GM21723 (cell line): ENCODE data around the gene TRAF3.
A peak's percentile ranks its signal among the peaks of the same experiment; 100 is the strongest.
"Not testable (repeated sequence)": the region's sequence is repeated elsewhere in the genome, so short reads cannot be mapped to it uniquely, and the experiment has no call there.

Experiments
- ATAC-seq: cut with Tn5 transposase; IDR thresholded peaks from one replicate; pipeline ENCODE4 v1.9.1; 2021; ENCODE audit warnings: mild to moderate bottlenecking, moderate library complexity; ENCODE audit not compliant: unreplicated experiment

The TRAF3 gene

DNA sequence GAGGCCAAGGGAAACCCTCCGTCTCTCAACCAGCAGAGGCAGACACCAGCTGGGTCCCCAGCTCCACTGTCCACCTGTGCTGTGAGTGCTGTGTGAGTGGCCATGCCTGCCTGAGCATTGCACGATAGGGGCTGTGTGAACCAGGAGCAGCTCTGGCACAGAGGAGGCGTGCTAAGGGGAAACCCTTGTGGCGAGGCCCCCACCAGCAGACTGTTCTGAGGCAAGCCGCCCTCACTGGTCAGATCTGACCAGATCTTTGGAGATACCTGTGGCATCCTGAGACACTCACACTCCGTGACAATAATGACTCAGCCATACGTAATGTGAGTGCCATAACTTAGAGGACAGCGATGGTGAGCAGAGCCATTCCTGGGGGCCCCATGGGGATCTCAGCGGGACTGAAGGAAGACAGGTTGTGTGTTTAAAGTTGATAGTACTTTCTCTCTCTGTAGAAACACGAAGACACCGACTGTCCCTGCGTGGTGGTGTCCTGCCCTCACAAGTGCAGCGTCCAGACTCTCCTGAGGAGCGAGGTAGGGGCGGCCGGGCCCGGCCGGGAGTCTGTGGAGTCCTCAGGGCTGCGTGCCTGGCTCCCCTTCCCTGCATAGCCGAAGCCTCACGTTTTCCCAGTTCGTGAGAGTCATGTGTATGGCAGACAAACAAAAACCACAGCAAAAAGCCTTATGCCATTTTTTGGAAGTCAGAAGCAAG, 108.6 kb downstream of the TRAF3 start:
- ATAC-seq: no peak

DNA sequence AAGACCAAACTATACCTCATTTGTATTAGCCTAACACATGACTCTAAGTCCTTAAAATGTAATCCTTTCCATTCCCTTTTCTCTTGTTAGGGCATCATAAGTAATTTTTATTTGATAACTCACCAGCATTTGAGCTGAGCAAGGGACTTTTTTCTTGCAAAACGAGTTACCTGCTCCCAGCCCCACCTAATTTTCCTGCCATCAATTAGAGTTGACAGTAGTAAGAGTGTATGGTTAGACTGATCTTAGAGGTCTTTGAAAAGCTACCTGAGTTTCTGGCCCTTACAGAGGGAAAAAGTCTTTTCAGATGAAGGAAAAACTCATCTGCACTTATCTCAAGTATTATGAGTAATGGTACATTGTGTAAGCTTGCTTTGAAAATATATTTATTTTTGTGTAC, 111.5 kb downstream of the TRAF3 start:
- ATAC-seq: no peak

DNA sequence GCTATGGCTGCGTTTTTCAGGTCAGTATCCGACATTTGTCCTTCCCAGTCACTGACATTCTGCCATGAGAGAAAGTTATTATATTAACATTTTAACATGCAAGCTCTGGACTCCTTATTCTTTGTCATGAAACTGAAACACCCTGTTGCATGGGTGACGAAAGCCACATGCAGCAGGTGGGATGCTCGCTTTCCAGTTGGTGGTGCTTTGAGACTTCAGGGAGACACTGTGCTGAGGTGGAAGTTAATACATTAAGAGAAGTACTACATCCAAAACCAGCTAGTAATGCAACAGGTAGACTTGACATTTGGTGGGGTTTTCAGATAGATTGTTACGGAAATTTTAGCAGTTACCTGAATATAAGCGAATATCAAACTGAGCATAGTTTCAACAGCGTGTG, 112.4 kb downstream of the TRAF3 start:
- ATAC-seq: no peak

DNA sequence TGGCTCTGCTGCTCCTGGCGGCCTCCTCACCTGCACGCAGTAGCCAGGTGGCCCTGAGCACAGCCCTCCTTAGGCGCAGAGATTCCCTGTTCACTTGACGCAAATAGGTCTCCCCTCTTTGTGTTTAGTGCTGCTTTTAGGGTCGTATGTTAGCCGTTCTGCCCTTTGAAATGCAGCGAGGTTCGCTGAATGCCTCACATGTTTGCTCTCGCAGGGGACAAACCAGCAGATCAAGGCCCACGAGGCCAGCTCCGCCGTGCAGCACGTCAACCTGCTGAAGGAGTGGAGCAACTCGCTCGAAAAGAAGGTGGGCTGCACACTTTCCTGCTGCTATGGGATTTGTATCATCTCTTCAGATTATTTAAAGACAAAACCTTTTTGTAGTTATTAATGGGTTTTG, 113.9 kb downstream of the TRAF3 start:
- no peak for ATAC-seq

DNA sequence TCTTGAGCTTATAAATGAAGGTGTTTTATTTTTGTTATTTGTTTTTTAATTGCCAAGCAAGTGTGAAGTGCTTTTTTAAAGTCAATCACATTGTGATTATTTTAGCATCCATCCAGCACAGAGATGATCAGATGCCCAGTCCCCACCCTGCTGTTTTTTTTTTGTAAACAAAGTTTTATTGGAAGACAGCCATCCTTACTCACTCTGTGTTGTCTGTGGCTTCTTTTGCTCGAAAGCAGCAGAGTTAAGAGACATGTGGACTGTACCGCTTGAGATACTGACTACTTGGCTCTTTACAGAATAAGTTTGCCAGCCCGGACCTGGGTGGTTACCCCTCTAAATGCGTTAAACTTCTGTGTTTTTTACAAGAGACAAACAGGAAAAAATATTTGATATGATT, 114.3 kb downstream of the TRAF3 start:
- ATAC-seq: no peak

DNA sequence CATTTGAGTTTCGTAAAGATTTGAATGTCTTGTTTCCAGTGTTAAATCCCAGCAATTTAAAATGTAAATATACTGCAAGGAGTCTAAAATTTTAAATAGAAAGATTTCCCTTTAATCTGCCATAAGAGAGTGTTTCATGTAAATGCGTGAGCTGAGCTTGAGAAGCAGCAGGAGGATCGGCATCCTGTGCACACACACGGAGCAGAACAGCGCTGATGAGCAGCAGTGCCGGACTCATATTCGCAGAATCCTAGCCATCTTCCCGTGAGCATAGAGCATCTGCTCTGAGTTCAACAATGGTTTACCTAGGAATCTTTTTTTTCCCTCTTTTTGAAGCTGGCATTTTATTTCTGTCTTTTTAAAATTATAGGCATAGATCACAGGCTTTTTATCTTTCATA, 115.4 kb downstream of the TRAF3 start:
- ATAC-seq: no peak

DNA sequence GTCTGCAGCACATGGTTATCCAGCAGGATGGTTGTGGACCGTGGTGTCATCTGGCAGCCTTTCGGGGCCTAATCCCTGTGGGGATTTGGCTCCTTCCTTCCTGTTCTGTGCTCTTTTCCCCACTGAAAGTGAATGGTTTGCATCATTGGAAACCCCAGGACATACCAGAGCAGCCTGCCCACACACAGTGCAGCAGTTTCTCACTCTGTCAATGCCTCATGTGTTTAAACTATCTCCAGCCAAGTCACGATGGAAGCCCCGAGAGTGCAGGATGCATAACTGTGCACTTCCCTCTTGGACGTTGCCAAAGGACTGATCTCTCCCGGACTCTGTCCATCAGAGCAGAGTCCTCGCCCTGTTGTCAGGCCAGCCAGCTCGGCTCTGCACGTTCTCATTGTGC, 116.2 kb downstream of the TRAF3 start:
- no peak for ATAC-seq

DNA sequence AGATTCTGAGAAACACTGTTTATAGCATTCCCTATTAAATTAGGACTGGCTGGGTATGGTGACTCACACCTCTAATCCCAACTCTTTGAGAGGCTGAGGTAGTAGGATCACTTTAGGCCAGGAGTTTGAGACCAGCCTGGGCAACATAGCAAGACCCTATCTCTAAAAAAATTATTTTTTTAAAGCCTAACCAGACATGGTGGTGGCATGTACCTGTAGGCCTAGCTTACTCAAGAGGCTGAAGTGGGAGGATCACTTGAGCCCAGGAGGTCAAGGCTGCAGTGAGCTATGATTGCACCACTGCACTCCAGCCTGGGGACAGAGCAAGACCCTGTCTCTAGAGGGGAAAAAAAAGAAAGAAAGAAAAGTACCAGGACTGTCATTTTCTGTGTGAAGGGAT, 119.5 kb downstream of the TRAF3 start:
- ATAC-seq: not testable (repeated sequence)

DNA sequence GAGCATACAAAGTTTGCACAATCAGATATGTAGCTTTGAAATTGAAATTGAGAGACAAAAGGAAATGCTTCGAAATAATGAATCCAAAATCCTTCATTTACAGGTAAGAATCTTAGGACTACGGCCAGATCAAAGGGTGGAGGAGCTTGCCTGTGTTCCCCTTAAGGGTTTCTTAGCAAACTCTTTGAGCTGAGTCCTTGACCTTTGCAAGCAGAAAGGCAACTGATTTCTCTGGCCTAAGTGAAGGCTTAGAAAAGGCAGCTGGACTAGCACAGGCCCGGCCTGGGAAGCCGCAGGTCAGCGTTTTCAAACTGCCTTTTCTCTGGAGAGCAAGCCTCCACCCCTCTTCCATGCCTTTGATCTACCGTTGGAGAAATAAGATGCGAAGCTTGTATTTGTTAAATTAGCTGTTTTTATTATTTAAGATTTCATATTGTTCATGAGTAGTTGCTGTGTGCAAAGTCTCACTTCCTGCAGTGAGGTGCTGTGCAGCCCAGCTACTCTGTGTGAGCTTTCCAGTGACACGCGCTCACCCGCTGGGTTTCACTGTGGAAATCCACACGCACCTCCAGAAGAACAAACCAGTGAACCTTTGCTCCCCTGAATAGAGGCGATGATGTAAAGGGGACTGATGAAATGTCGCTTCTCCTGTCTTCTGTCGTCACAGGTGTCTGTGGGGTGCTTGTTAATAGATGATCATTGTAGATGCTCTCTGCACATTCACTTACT, 120.2 kb downstream of the TRAF3 start:
- ATAC-seq: no peak

DNA sequence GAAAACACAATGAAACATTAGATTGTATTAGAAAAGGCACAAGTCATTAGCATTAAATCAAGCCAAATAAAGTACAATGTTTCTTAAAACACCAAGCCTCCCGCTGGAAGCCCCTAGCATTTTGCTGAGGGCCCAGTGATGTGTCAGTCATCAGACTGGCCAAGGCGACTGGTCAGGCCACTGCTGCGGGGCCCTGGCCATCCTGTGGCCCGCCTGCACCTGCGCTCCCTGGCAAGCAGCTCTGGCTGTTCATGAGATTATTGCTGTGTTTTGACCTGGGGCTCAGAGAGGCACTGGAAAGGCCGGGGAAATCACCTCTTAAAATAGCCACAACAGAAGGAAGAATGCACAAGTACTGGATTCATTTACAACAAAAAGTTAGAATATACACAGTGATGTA, 121.0 kb downstream of the TRAF3 start:
- ATAC-seq: no peak

DNA sequence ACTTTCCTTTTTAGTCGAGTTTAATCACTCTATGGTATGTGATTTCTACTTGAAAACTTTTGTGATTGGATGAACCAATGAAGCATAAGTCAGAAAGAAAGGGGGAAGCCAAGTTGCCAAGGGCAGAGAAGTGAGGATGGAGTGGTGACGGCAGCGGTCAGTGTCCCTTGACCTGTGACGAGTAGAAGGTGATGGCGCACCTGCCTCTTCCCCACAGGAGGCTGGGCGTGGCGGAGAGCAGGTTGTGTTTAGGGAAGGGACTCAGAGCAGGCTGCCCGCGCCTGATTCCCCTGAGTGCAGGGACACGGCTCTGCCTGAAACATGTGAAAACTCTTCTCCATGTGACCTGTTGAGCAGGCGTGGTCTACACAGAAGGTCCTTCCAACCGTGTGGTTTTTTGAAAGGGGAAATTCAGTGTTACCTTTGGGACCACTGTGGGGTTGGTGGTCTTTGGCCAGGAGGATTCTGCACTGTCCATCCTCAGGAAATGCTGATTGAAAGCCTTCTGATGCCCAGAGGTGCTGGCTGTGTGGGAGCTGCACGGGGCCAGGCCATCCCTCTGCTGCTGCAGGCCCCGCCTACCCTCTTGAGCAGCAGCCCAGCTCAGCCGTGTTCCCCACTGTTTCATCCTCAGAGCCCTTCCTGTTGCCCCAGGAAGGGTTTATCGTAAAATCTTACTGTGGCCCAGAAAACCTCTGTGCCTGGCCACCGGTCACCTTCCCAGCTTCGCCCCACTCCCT, 121.7 kb downstream of the TRAF3 start:
- no peak for ATAC-seq

DNA sequence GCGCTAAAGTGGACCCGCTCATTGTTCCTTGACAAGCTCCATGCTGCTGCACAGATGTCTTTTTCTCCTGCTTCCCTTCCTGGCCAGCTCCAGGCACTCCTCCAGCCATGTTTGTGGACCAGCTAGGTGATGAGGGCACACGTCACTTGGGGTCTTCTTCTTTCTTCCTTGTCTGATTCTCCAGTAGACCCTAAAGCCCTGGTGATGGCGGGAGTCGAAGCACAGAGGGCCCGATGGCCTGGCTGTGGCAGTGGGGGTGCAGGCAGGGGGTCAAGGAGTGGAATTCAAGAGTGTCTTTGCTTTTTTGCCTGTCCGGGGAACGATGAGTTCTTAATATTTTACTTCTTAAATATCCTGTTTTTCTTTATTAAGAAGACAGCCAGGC, 122.3 kb downstream of the TRAF3 start:
- ATAC-seq: no peak

DNA sequence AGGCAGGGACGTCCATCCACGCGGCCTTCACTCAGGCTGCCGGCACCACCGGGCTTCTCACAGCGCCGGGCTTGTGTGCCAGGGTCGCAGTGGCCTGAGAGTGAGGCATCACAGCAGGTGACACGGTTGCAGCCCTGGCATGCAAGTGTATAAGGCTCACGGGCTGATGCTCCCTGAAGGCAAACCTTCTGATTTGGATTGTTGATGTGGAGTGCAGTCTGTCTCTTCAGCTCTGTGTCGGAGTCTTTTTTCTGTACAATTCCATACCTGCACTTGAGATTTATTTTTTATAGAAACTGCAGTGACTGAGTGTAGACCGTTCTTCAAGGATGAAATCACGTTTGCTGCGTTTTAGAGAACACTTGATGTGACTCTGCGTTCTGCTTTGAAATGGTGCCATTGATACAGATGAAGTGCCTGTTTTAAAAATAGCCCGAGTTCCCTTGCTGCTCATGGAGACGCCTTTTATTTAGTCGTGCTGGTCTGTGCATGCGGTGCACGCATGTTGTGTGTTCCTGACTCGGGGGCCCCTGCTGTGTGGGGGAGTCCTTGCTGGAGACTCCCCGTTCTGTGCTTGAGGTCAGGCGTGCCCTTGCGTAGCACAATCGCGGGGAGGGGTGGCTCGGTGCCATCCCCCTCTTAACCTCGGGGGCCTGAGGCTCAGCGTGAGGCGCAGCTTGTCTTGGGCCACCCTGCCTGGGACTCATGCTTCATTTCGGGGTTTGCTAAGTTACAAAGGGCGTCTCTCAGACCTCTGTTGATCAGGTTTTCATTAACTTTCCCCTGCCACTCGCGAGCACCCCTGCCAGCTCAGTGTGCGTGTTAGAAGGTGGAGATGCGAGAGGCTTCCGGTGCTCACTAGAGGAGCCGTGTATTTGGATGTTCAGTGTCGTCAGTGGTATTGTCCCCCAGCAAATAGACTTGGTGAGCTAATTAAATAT, 123.7 kb downstream of the TRAF3 start:
- ATAC-seq: peak; percentile 57

DNA sequence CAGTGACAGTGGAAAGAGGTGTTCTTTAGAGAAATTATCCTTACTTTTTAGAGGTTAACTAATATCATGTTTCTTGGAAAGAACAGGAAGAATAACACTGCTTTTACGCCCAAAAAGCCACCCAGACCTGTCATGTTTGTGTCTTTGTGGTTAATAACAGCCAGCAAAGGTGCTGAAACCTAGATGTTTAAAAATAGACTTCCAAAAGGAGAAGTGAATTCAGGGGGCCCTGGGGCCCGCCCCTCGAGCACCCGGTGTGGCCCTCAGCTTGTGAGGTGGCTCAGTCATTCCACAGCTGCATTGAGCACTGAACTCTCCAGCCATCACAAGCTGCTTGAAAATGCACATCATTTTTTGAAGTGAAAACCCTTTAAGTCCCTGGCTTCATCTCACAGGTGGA, 124.4 kb downstream of the TRAF3 start:
- peak; percentile 76 for ATAC-seq

DNA sequence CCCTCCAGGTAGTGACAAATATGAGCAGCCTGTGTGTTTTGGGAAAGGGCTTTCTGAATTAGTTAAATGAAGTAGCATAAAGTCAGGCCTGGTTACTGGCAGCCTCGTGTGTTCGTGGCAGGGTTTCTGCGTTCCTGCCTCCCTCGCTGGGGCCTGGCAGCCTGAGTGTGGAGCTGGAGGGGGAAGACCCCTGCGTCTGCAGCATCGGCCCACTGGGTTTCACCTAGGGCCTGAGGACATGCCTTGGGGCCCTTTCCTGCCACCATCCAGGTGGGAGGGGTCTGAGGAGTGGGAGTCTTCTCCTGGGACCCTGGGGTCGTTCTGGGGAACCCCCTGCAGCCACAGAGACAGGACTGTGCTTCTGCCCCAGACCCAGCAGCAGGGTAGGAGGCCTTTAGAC, 124.8 kb downstream of the TRAF3 start:
- ATAC-seq: peak; percentile 10

DNA sequence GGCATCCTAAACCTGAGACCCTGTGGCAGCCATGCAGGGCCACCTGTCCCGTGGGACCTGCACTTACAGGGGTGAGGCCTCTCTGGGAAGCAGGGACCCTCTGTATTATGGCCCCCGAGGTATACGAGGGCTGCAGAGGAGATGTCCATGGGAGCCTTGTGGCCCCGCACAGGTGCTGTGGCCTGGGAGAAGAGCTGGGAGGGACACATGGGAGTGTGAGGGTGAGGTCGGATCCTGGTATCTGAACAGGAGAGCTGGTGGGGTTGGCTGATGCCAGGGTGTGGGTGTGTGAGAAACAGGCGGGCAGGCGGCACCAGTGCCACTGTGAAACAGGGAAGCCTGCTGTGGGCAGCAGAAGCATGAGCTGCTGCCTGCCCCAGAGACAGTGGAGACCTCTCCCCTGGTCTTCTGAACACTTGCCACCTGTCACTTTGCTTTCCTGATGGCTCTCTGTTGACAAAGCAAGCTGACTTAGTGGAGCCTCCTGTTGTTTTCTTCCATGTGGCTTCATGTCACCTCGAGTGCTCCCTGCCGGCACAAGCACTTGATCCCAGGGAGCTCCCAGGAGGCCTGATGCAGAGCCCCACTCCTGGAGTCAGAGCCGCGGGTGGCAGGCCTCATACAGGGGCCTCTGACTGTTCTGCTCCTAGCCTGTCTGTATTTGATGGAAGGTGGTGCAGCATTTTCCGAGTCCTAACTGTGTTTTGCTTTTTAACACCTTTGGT, 125.4 kb downstream of the TRAF3 start:
- no peak for ATAC-seq

DNA sequence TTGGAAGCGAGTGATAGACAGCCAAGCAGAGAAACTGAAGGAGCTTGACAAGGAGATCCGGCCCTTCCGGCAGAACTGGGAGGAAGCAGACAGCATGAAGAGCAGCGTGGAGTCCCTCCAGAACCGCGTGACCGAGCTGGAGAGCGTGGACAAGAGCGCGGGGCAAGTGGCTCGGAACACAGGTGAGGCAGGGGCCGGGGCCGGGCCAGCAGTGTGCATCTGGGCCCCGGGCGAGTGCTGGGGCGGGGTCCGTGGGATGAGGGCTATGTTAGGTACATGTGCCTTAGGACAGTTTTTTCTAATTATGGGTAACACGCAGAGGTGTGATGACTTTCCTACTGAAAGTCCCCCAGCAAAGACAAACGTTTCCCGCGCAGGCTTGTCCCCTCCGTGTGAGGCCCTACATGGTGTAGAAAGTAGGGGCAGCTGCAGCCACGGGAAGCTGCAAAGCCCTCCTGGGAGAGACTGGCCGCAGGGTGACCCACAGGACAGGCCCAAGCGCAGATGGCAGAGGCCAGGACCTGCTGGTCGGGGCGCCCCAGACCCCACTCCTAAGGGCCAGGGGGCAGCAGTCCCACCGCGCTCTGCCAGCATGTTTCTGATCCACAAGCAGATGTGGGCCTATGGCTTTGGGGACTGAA, 126.1 kb downstream of the TRAF3 start:
- no peak for ATAC-seq

DNA sequence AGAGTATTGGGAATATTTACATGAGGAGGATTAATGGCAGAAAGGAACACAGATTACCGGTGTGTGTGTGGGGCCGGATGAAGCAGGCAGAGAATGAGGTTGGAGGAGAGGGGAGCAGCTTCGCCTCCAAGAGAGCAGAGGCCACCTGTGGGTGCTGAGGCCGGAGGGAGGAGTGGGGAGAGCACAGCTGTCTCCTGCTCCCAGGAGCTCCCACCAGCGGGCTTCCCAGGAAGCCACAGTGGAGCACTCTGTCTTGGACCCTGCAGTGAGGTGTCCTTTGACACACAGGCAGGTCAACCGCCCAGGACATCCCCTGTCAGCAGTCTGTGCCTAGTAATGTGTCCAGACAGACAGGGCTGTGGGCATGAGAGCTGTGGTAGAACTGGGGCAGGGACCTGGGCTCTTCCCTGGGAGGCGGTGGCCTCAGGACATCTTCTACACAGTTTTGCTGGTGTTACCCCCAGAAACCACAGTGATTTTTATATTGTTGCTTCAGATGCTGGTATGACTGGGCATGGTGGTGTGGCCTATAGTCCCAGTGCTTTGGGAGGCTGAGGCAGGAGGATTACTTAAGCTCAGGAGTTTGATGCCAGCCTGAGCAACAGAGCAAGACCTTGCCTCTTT, 126.8 kb downstream of the TRAF3 start:
- no peak for ATAC-seq
